Fibroblast of lung (primary cell): Measurements from ENCODE around the gene C10orf143. TPM values are rescaled to one million over a fixed set of nuclear protein-coding genes. Genes with fewer than 3 reads are reported as not detected.

Source experiments
- DNase-seq, 2 donors: peaks; one replicate each; pipeline versions ENCODE4 v3.0.0 to v3.0.0-alpha.2; 2010; ENCODE audit warnings: low read depth in 2 of 2
- H2AFZ ChIP-seq: 2 replicates; pipeline ENCODE4 v1.5.1; 2012; ENCODE audit warnings: low read length, control low read depth, inconsistent platforms
- H3K27ac ChIP-seq: 2 replicates; pipeline ENCODE4 v1.5.1; 2011; ENCODE audit warnings: low read length, control low read depth; ENCODE audit not compliant: insufficient read depth
- H3K27me3 ChIP-seq: 2 replicates; pipeline ENCODE4 v1.5.1; 2011; ENCODE audit warnings: mild to moderate bottlenecking, low read length; ENCODE audit not compliant: control insufficient read depth, insufficient read depth
- H3K36me3 ChIP-seq: 2 replicates; pipeline ENCODE4 v1.5.1; 2011; ENCODE audit warnings: low read length; ENCODE audit not compliant: control insufficient read depth, insufficient read depth
- H3K4me1 ChIP-seq: 2 replicates; pipeline ENCODE4 v1.5.1; 2011; ENCODE audit warnings: low read length; ENCODE audit not compliant: control insufficient read depth, insufficient read depth; ENCODE audit errors: extremely low read depth
- H3K4me2 ChIP-seq: 2 replicates; pipeline ENCODE4 v1.5.1; 2011; ENCODE audit warnings: low read length, control low read depth; ENCODE audit not compliant: insufficient read depth; ENCODE audit errors: extremely low read depth
- H3K4me3 ChIP-seq, 4 experiments: fragments of 200-600 bp in 1 of 4; sonication (generic) in 1 of 4; replicated peaks in 1 of 4; 2 replicates each; pipeline ENCODE4 v1.5.1; 2011 to 2016; ENCODE audit warnings: low read length in 4 of 4, low read depth in 3 of 4, mild to moderate bottlenecking in 3 of 4, control low read depth in 2 of 4, inconsistent platforms in 1 of 4, mixed read lengths in 1 of 4; ENCODE audit not compliant: insufficient read depth in 1 of 4; ENCODE audit errors: control extremely low read depth in 1 of 4
- H3K79me2 ChIP-seq: 2 replicates; pipeline ENCODE4 v1.5.1; 2012; ENCODE audit warnings: mild to moderate bottlenecking, low read length, inconsistent platforms; ENCODE audit not compliant: control insufficient read depth, insufficient read depth
- H3K9ac ChIP-seq: 2 replicates; pipeline ENCODE4 v1.5.1; 2011; ENCODE audit warnings: mild to moderate bottlenecking, low read length, control low read depth; ENCODE audit not compliant: insufficient read depth
- H3K9me3 ChIP-seq: 2 replicates; pipeline ENCODE4 v1.5.1; 2012; ENCODE audit warnings: low read depth, low read length; ENCODE audit not compliant: control insufficient read depth, insufficient read depth
- H4K20me1 ChIP-seq: 2 replicates; pipeline ENCODE4 v1.5.1; 2011; ENCODE audit warnings: low read length; ENCODE audit not compliant: control insufficient read depth, insufficient read depth; ENCODE audit errors: extremely low read depth
- CTCF ChIP-seq, 2 donors: IDR thresholded peaks in 1 of 2; conservative IDR thresholded peaks in 1 of 2; 1 replicate in 1 of 2; 2 replicates in 1 of 2; pipeline ENCODE4 v1.5.1; 2011 to 2012; ENCODE audit warnings: low read length in 2 of 2, control low read depth in 1 of 2, inconsistent platforms in 1 of 2, low read depth in 1 of 2, mild to moderate bottlenecking in 1 of 2
- EZH2 ChIP-seq: IDR thresholded peaks from 2 replicates; pipeline ENCODE4 v1.5.1; 2012; ENCODE audit warnings: low read length, control low read depth, mild to moderate bottlenecking; ENCODE audit errors: missing control alignments
- polyA plus RNA-seq, 2 donors: library from polyadenylated mRNA; depleted of rRNA in 1 of 2; stranded (reverse) in 1 of 2; unstranded in 1 of 2; fragments of >200 nt; gene quantifications; 2 replicates each; pipeline ENCODE4 v1.2.1, GENCODE V29; 2011 to 2012; ENCODE audit warnings: missing spikeins in 1 of 2
- total RNA-seq: library from RNA; depleted of rRNA; stranded (reverse); fragments of >200 nt; gene quantifications from 2 replicates; pipeline ENCODE4 v1.2.1, GENCODE V29; 2014

The C10orf143 gene
- total and polyA plus RNA-seq, 2 donors (not counting 1 experiment from before 2014, with no cell fraction given), result 1.5 to 2.0 TPM

GRCh38 chr10:130049244-130049643 is 61.4 kb downstream of the C10orf143 start:
- Histone ChIP-seq H3K4me1 (no peaks in the 10 kb centered on the region), H3K9ac (no peak overlapping the region), H3K36me3 (no peaks in the 10 kb centered on the region), H3K4me2 (no peak overlapping the region), H3K79me2 (no peaks in the 10 kb centered on the region), H3K9me3 (no peaks in the 10 kb centered on the region), H2AFZ (no peak overlapping the region), H3K27me3 (no peaks in the 10 kb centered on the region), H4K20me1 (no peaks in the 10 kb centered on the region), H3K27ac (no peak overlapping the region), H3K4me3 (no peak overlapping the region)
- DNase-seq, result no peak
- TF ChIP-seq CTCF (conservative IDR thresholded peaks at IDR 0.05 in 1 of 2, IDR thresholded peaks at IDR 0.05 in 1 of 2; ENCODE audit: low read depth in 1 of 2, low read length in 2 of 2) (no peak), EZH2 (no peak)

GRCh38 chr10:130048081-130048480 is 62.5 kb downstream of the C10orf143 start:
- Histone ChIP-seq H3K4me2 (no peak overlapping the region), H3K79me2 (no peaks in the 10 kb centered on the region), H3K4me3 (no peak overlapping the region), H3K27me3 (no peaks in the 10 kb centered on the region), H3K9me3 (no peaks in the 10 kb centered on the region), H3K36me3 (no peaks in the 10 kb centered on the region), H3K9ac (no peak overlapping the region), H3K4me1 (no peaks in the 10 kb centered on the region), H4K20me1 (no peaks in the 10 kb centered on the region), H2AFZ (no peak overlapping the region), H3K27ac (no peak overlapping the region)
- DNase-seq, result no peak
- TF ChIP-seq EZH2 (no peak), CTCF (conservative IDR thresholded peaks at IDR 0.05 in 1 of 2, IDR thresholded peaks at IDR 0.05 in 1 of 2; ENCODE audit: low read depth in 1 of 2, low read length in 2 of 2) (no peak)

GRCh38 chr10:130047336-130047735 is 63.3 kb downstream of the C10orf143 start:
- no peaks in the 10 kb centered on the region for H3K9me3 ChIP-seq
- H3K36me3 ChIP-seq, result no peaks in the 10 kb centered on the region
- no peaks in the 10 kb centered on the region for H3K4me1 ChIP-seq
- H3K27ac ChIP-seq, result no peak overlapping the region
- H4K20me1 ChIP-seq, result no peaks in the 10 kb centered on the region
- H3K4me2 ChIP-seq, result no peak overlapping the region
- H3K79me2 ChIP-seq, result no peaks in the 10 kb centered on the region
- TF ChIP-seq CTCF (conservative IDR thresholded peaks at IDR 0.05 in 1 of 2, IDR thresholded peaks at IDR 0.05 in 1 of 2; ENCODE audit: low read depth in 1 of 2, low read length in 2 of 2) (no peak), EZH2 (no peak)
- no peak overlapping the region for H3K4me3 ChIP-seq
- no peak overlapping the region for H3K9ac ChIP-seq
- no peaks in the 10 kb centered on the region for H3K27me3 ChIP-seq
- no peak for DNase-seq
- no peak overlapping the region for H2AFZ ChIP-seq
